Measurements from ENCODE around the gene MEST.
"Not testable (repeated sequence)": the region's sequence is repeated elsewhere in the genome, so short reads cannot be mapped to it uniquely, and the experiment has no call there.

The MEST gene

GRCh38 chr7:130481898-130482297 is 10.0 kb upstream of the MEST start:
- no peak for FAIRE-seq
- DNase-seq (ENCODE audit: insufficient read length, low spot score): no peak

GRCh38 chr7:130483031-130483430 is 8.9 kb upstream of the MEST start:
- FAIRE-seq: no peak
- no peak for DNase-seq (ENCODE audit: insufficient read length, low spot score)

- FAIRE-seq: no peak
- DNase-seq (ENCODE audit: insufficient read length, low spot score): no peak
These were observed 6.2 kb upstream of the MEST start for GRCh38 chr7:130485734-130486113.

- no peak for DNase-seq (ENCODE audit: insufficient read length, low spot score)
- peak; percentile 82 for FAIRE-seq
These were observed 5.6 kb upstream of the MEST start for GRCh38 chr7:130486114-130486953.

GRCh38 chr7:130486954-130487436 is 4.9 kb upstream of the MEST start:
- DNase-seq (ENCODE audit: insufficient read length, low spot score) (no peak), FAIRE-seq (no peak)

GRCh38 chr7:130488392-130489139 is 3.3 kb upstream of the MEST start:
- FAIRE-seq (no peak), DNase-seq (ENCODE audit: insufficient read length, low spot score) (no peak)

- DNase-seq (ENCODE audit: insufficient read length, low spot score): no peak
- FAIRE-seq: no peak
These were observed 2.5 kb upstream of the MEST start for GRCh38 chr7:130489140-130489983.

GRCh38 chr7:130490311-130490791 is 1.5 kb upstream of the MEST start:
- FAIRE-seq (no peak), DNase-seq (ENCODE audit: insufficient read length, low spot score) (no peak)

GRCh38 chr7:130490888-130491804 is 739 bp upstream of the MEST start:
- FAIRE-seq (peak; percentile 23), DNase-seq (ENCODE audit: insufficient read length, low spot score) (no peak)

- no peak for DNase-seq (ENCODE audit: insufficient read length, low spot score)
These were observed 814 bp downstream of the MEST start for GRCh38 chr7:130492523-130493274.

GRCh38 chr7:130493275-130493873 is 1.5 kb downstream of the MEST start:
- FAIRE-seq (no peak), DNase-seq (ENCODE audit: insufficient read length, low spot score) (no peak)

More at GRCh38 chr7:130492523-130493274, 814 bp downstream of the MEST start:
- no peak for FAIRE-seq

- FAIRE-seq: no peak
- DNase-seq (ENCODE audit: insufficient read length, low spot score): no peak
These were observed 2.6 kb downstream of the MEST start for GRCh38 chr7:130494431-130494858.

GRCh38 chr7:130500463-130500862 is 8.6 kb downstream of the MEST start:
- no peak for FAIRE-seq
- no peak for DNase-seq (ENCODE audit: insufficient read length, low spot score)

- FAIRE-seq: no peak
These were observed 9.0 kb downstream of the MEST start for GRCh38 chr7:130500910-130501309.

GRCh38 chr7:130505753-130506152 is 13.9 kb downstream of the MEST start:
- FAIRE-seq (no peak), DNase-seq (ENCODE audit: insufficient read length, low spot score) (no peak)

More at GRCh38 chr7:130500910-130501309, 9.0 kb downstream of the MEST start:
- no peak for DNase-seq (ENCODE audit: insufficient read length, low spot score)

- no peak for FAIRE-seq
These were observed 14.5 kb downstream of the MEST start for GRCh38 chr7:130506358-130506757.

GRCh38 chr7:130512038-130512437 is 20.2 kb downstream of the MEST start:
- FAIRE-seq; DNase-seq (ENCODE audit: insufficient read length, low spot score): not testable (repeated sequence)

More at GRCh38 chr7:130506358-130506757, 14.5 kb downstream of the MEST start:
- no peak for DNase-seq (ENCODE audit: insufficient read length, low spot score)

- FAIRE-seq (no peak), DNase-seq (ENCODE audit: insufficient read length, low spot score) (no peak)
These were observed 21.6 kb downstream of the MEST start for GRCh38 chr7:130513447-130513846.
